Trophoblast cell (in vitro differentiated cells and primary cell): Measurements from ENCODE around the gene EPHA1.

Experiments
- DNase-seq, 2 donors: peaks; one replicate each; pipeline ENCODE4 v3.0.0-alpha.2; 2016
- H2AFZ ChIP-seq: 2 replicates; pipeline ENCODE4 v1.6.1; 2013; ENCODE audit warnings: low read length, moderate library complexity, mild to moderate bottlenecking; ENCODE audit not compliant: insufficient read depth, poor library complexity
- H2AK5ac ChIP-seq: 2 replicates; pipeline ENCODE4 v1.6.1; 2013; ENCODE audit warnings: mild to moderate bottlenecking, low read length
- H2BK120ac ChIP-seq: 2 replicates; pipeline ENCODE4 v1.6.1; 2013; ENCODE audit warnings: low read length, mild to moderate bottlenecking, moderate library complexity; ENCODE audit not compliant: insufficient read depth, poor library complexity
- H2BK12ac ChIP-seq: 2 replicates; pipeline ENCODE4 v1.6.1; 2013; ENCODE audit warnings: mild to moderate bottlenecking, low read length, moderate library complexity
- H2BK5ac ChIP-seq: 2 replicates; pipeline ENCODE4 v1.6.1; 2013; ENCODE audit warnings: low read length, low read depth, moderate library complexity, mild to moderate bottlenecking; ENCODE audit not compliant: poor library complexity
- H3K14ac ChIP-seq: 2 replicates; pipeline ENCODE4 v1.6.1; 2013; ENCODE audit warnings: mild to moderate bottlenecking, low read length
- H3K18ac ChIP-seq: 2 replicates; pipeline ENCODE4 v1.6.1; 2013; ENCODE audit warnings: mild to moderate bottlenecking, low read length
- H3K23ac ChIP-seq: 2 replicates; pipeline ENCODE4 v1.6.1; 2013; ENCODE audit warnings: low read length
- H3K27ac ChIP-seq: 2 replicates; pipeline ENCODE4 v1.5.1; 2013; ENCODE audit warnings: low read depth, mild to moderate bottlenecking, inconsistent platforms, low read length, moderate library complexity
- H3K27me3 ChIP-seq: 2 replicates; pipeline ENCODE4 v1.6.1; 2013; ENCODE audit warnings: inconsistent platforms, mild to moderate bottlenecking, low read length, moderate library complexity; ENCODE audit not compliant: insufficient read depth
- H3K36me3 ChIP-seq, 2 experiments: 1 replicate in 1 of 2; 2 replicates in 1 of 2; pipeline ENCODE4 v1.6.1; 2013; ENCODE audit warnings: low read length in 2 of 2, mild to moderate bottlenecking in 2 of 2, moderate library complexity in 1 of 2; ENCODE audit not compliant: insufficient read depth in 2 of 2, control insufficient read depth in 1 of 2
- H3K4ac ChIP-seq: 2 replicates; pipeline ENCODE4 v1.6.1; 2013; ENCODE audit warnings: low read depth, mild to moderate bottlenecking, low read length, moderate library complexity
- H3K4me1 ChIP-seq, 2 experiments: 1 replicate in 1 of 2; 2 replicates in 1 of 2; pipeline ENCODE4 v1.6.1; 2013; ENCODE audit warnings: low read length in 2 of 2, mild to moderate bottlenecking in 2 of 2, moderate library complexity in 1 of 2; ENCODE audit not compliant: insufficient read depth in 2 of 2, control insufficient read depth in 1 of 2
- H3K4me2 ChIP-seq: 2 replicates; pipeline ENCODE4 v1.6.1; 2013; ENCODE audit warnings: inconsistent platforms, mild to moderate bottlenecking, low read length, moderate library complexity
- H3K4me3 ChIP-seq: 2 replicates; pipeline ENCODE4 v1.5.1; 2013; ENCODE audit warnings: mild to moderate bottlenecking, low read depth, low read length, inconsistent platforms
- H3K79me1 ChIP-seq: one replicate; pipeline ENCODE4 v1.6.1; 2013; ENCODE audit warnings: low read length
- H3K79me2 ChIP-seq: 2 replicates; pipeline ENCODE4 v1.6.1; 2013; ENCODE audit warnings: low read length, mild to moderate bottlenecking; ENCODE audit not compliant: control insufficient read depth, insufficient read depth, poor library complexity
- H3K9ac ChIP-seq: 2 replicates; pipeline ENCODE4 v1.6.1; 2013; ENCODE audit warnings: mild to moderate bottlenecking, low read length
- H3K9me3 ChIP-seq: 2 replicates; pipeline ENCODE4 v1.6.1; 2013; ENCODE audit warnings: low read depth, mild to moderate bottlenecking, control low read depth, inconsistent platforms, low read length; ENCODE audit not compliant: insufficient read depth
- H4K12ac ChIP-seq: 2 replicates; pipeline ENCODE4 v1.6.1; 2013; ENCODE audit warnings: low read depth, mild to moderate bottlenecking, low read length, moderate library complexity
- H4K8ac ChIP-seq: 2 replicates; pipeline ENCODE4 v1.6.1; 2013; ENCODE audit warnings: low read depth, mild to moderate bottlenecking, low read length, moderate library complexity
- H4K91ac ChIP-seq: one replicate; pipeline ENCODE4 v1.6.1; 2013; ENCODE audit warnings: low read depth, mild to moderate bottlenecking, low read length, moderate library complexity
- WGBS: extraction: QIAGEN DNeasy Blood & Tissue Kit; methylation state at CpG from one replicate; pipeline ENCODE4 v1.1.7; 2013; ENCODE audit warnings: missing lambda C conversion rate; ENCODE audit not compliant: insufficient read length, insufficient coverage; ENCODE audit errors: extremely low coverage; 5-methylcytosine and 5-hydroxymethylcytosine counted together

EPHA1 gene

DNA sequence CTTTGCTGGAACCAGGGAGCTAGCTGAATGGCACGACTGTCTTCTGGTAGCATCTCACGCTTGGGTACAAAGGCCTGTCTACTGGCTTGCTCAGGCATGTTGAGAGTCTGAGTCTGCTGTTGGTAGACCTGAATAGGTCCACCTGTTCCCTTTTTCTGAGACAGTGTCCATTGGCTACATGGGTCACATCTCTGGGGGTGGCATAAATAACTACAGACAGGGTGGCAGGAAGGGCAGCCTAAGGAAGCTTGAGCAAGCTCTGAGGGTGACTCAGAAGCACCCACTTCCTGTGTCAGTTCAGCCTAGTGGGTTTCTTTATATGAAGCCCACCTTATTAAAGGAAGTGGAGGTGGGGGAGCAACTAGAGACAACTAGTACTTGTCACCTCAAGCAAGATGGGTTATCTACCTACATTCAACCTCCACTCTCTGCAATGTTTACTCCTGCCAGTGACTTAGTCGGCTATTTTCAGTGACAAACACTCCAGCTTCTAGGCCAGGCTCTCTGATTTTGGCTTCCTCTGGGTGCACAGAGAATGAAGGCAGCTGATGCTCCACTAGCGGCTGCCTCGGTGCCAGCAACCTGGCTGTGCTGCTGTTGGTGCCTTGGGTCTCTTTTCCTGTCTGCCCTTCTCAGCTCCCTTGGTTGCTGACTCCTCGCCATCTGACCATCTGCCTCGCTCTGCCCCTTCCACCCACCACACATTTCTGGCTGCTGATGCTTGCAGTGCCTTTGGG, 33.2 kb downstream of the EPHA1 start:
- no peak for DNase-seq
- Histone ChIP-seq H3K4ac (no peak overlapping the region), H3K18ac (no peak overlapping the region), H4K12ac (no peak overlapping the region), H2BK120ac (no peak overlapping the region), H3K23ac (no peak overlapping the region), H4K91ac (no peak overlapping the region), H3K4me3 (peak overlapping the region; percentile 16), H3K9ac (no peak overlapping the region), H3K79me2 (peaks cover 6% of the 10 kb centered on the region), H2AK5ac (no peak overlapping the region), H3K36me3 (no peaks in the 10 kb centered on the region), H3K27me3 (no peaks in the 10 kb centered on the region), H2BK12ac (no peak overlapping the region), H3K4me1 (peaks cover 5 to 8% of the 10 kb centered on the region in 2 experiments), H3K14ac (no peak overlapping the region), H3K4me2 (no peak overlapping the region), H2BK5ac (no peak overlapping the region), H2AFZ (no peak overlapping the region), H3K9me3 (peaks cover 3% of the 10 kb centered on the region), H3K79me1 (peaks cover 8% of the 10 kb centered on the region), H3K27ac (no peak overlapping the region), H4K8ac (no peak overlapping the region)
- whole genome bisulfite sequencing = no CpG with 5 or more reads among the region's 7 CpGs

- Histone ChIP-seq H3K79me1 (peaks cover 2% of the 10 kb centered on the region), H2BK12ac (no peak overlapping the region), H2BK120ac (no peak overlapping the region), H3K14ac (no peak overlapping the region), H4K12ac (no peak overlapping the region), H2BK5ac (no peak overlapping the region), H3K18ac (no peak overlapping the region), H3K36me3 (no peaks in the 10 kb centered on the region), H3K27ac (no peak overlapping the region), H3K9ac (no peak overlapping the region), H3K4me2 (no peak overlapping the region), H3K27me3 (no peaks in the 10 kb centered on the region), H3K23ac (no peak overlapping the region), H3K79me2 (no peaks in the 10 kb centered on the region), H3K4ac (no peak overlapping the region), H2AFZ (no peak overlapping the region), H3K4me1 (peaks cover 9 to 13% of the 10 kb centered on the region in 2 experiments), H4K91ac (no peak overlapping the region), H4K8ac (no peak overlapping the region), H3K4me3 (no peak overlapping the region), H2AK5ac (no peak overlapping the region), H3K9me3 (peaks cover 3% of the 10 kb centered on the region)
- DNase-seq = no peak
- WGBS = no CpG with 5 or more reads among the region's 5 CpGs
These were observed 34.1 kb downstream of the EPHA1 start for GRCh38 chr7:143374561-143374960.

DNA sequence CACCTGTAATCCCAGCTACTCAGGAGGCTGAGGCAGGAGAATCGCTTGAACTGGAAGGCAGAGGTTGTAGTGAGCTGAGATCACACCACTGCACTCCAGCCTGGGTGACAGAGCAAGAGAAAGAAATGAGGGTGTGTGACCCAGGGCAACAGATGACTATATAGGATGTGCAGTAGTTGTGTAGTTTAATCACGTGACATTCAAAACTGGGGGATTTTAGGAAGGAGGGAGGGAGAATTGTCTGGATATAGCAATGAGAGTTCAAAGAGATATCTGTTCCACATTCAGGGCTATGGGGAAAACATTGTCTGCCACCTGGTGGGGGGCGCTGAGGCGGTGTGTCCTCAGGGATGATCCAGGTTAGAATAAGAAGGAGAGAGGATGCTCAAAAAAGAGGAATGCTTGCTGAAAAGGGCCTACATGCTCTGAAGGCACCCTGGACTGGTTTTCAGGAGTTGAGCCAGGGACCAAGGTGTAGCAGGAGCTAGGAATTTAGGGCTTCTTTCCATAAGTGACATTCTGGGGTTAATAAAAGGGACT, 35.3 kb downstream of the EPHA1 start:
- Histone ChIP-seq H4K8ac (no peak overlapping the region), H3K9ac (no peak overlapping the region)
- WGBS = no CpG with 5 or more reads among the region's 4 CpGs

GRCh38 chr7:143372070-143372469, 36.6 kb downstream of the EPHA1 start:
- no peaks in the 10 kb centered on the region for H3K27me3 ChIP-seq
- H3K79me1 ChIP-seq = peaks cover 2% of the 10 kb centered on the region
- no peak overlapping the region for H3K4me2 ChIP-seq
- no peak overlapping the region for H4K91ac ChIP-seq
- peaks cover 3% of the 10 kb centered on the region for H3K9me3 ChIP-seq
- H3K14ac ChIP-seq = no peak overlapping the region
- H3K4me3 ChIP-seq = no peak overlapping the region
- H3K18ac ChIP-seq = no peak overlapping the region
- no peak overlapping the region for H2BK120ac ChIP-seq
- H3K36me3 ChIP-seq = no peaks in the 10 kb centered on the region
- H3K79me2 ChIP-seq = no peaks in the 10 kb centered on the region
- no peak overlapping the region for H3K23ac ChIP-seq
- no peak overlapping the region for H2BK12ac ChIP-seq
- no peak for DNase-seq
- no peak overlapping the region for H3K4ac ChIP-seq
- peaks cover 9% of the 10 kb centered on the region in 2 experiments for H3K4me1 ChIP-seq
- no peak overlapping the region for H2BK5ac ChIP-seq
- no peak overlapping the region for H4K12ac ChIP-seq
- no peak overlapping the region for H3K27ac ChIP-seq
- H3K9ac ChIP-seq = no peak overlapping the region
- no CpG with 5 or more reads among the region's 4 CpGs for WGBS
- H2AK5ac ChIP-seq = no peak overlapping the region
- no peak overlapping the region for H4K8ac ChIP-seq
- no peak overlapping the region for H2AFZ ChIP-seq

More for the DNA sequence above, 35.3 kb downstream of the EPHA1 start:
- Histone ChIP-seq H3K4ac (no peak overlapping the region), H4K12ac (no peak overlapping the region), H3K4me3 (no peak overlapping the region), H4K91ac (no peak overlapping the region), H3K18ac (no peak overlapping the region), H3K27ac (no peak overlapping the region), H3K9me3 (peaks cover 3% of the 10 kb centered on the region), H3K14ac (no peak overlapping the region), H3K23ac (no peak overlapping the region), H2AFZ (no peak overlapping the region), H2BK12ac (no peak overlapping the region), H3K4me1 (peaks cover 9% of the 10 kb centered on the region in 2 experiments), H3K4me2 (no peak overlapping the region), H3K36me3 (no peaks in the 10 kb centered on the region), H3K27me3 (no peaks in the 10 kb centered on the region), H3K79me2 (no peaks in the 10 kb centered on the region), H3K79me1 (peaks cover 2% of the 10 kb centered on the region), H2BK120ac (no peak overlapping the region), H2AK5ac (no peak overlapping the region), H2BK5ac (no peak overlapping the region)
- no peak for DNase-seq
